SW 1271 (cell line): ENCODE measurements around the gene VPS36.
"Not testable (repeated sequence)": the region's sequence is repeated elsewhere in the genome, so short reads cannot be mapped to it uniquely, and the experiment has no call there.

ENCODE experiments used
- DNase-seq, 2 experiments: peaks; one replicate each; lab custom pipeline; 2025; lab: John Stamatoyannopoulos, UW

Gene VPS36

DNA sequence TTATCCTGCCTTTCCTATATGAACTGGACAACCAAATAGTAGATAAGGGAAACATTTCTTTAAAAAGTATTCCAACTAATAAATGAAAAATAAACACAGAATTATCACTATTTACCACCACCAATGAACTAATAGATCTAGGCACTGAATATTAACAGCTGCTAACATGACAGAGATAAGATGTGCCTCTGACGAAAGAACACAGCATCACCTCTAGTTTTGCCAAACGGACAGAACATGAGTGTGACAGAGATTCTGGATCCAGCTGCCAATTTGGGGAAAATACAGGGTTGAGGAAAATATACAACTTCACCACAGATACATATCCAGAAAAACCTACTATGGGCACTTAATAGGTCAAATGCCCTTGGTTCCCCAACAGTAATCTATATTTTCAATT, 18.0 kb downstream of the VPS36 start:
- DNase-seq: no peak

DNA sequence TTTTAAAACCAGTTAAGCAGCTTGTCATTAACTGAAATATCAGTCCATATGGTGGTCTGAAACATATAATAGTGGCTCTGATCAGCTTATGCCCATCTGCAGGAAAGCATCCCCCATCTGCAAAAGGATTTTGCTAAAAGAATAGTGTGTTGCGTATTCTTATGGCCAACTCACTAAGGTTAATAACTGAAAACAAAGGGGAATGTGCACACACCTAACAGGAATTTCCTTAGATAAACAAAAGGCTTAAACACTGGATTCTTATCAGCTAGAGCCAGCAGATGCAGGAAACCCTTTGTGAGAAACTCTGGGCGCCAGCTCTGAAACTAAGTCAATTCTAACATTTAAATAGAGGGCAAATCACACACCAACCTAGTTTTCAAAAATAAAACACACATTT, 22.1 kb downstream of the VPS36 start:
- DNase-seq: peak; percentile 47 to 80

DNA sequence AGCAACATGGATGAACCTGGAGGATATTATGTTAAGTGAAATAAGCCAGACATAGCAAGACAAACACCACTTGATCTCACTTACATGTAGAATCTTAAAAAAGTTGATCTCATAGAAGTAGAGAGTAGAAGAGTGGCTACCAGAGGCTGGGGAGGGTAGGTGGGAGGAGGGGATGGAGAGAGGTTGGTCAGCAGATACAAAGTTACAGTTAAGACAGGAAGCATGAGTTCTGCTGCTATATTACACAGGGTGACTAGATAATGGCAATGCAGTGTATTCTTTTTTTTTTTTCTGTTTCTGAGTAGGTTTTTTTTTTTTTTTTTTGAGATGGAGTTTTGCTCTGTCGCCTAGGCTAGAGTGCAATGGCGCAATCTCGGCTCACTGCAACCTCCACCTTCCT, 29.2 kb downstream of the VPS36 start:
- DNase-seq: no peak

DNA sequence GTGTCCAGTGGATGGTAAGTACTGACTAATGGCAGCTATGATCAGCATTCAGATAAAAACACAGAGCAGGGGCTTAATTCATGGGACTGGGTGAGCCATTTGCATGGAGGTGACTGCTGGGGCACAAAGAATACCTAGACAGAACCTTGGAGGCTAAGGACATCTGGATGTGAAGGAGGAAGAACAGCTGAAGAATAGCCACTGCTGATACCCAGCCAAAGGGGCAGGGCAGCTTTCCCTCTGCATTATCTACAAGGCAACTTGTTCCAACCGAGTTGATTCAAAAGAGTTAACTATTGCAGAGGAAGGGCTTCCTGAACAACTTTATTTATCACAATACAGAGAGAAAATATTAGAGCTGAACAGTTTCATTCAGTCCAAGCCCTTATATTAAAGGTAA, 31.4 kb downstream of the VPS36 start:
- no peak for DNase-seq

DNA sequence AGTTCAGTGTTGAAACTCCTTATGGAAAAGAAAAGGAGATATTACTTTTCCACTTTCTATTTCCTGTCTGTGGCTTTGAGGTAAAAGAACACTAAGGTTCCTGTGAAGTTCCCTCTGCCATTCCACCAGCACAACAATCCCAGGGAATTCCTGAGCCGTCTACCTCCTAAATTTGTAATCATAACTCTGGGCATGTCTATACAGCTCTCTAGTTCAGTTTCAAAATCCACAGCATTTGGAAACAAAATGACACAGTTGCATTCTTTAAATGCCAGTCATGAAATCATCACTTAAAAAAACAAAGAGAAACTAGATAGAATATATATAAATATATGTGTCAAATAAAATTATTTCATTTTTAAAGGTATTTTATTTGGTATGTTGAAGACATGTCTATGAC, 35.5 kb downstream of the VPS36 start:
- no peak for DNase-seq

DNA sequence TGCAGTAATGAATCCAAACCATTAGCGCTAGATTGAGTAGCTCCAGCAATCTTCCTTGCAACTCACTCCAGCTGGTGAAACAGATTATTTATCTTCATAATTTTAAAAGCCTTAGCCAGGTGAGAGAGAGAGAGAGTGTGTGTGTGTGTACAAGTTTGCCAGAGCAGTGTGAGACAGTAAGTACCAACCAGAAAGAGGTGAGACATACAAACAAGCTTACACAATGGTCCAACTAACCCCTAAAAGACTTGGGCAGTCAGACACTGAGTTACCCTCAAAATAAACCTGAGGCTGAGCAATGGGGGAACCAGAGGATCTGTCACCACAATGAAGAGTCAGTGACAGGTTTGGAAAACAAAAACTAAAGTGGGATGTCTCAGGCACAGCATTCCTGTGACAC, 36.4 kb downstream of the VPS36 start:
- no peak for DNase-seq

DNA sequence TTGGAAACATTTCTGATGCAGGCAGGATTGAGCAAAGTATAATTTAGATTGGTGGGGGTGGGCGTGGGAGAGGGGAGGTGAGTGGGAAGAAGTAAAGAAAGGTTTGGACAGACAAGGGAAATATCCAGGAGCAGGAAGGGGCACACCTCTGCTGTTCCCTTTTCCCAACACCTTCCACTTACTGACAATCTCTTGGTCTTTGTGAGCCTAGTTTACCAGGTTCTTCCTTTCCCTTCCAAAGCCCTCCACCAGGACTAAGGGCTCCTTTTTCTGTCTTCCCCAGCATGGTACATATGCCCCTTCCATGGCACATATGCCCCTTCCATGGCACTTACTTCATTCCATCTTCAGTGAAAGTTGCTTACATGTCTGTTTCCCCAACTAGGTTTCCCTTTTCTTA, 38.3 kb downstream of the VPS36 start:
- no peak for DNase-seq

DNA sequence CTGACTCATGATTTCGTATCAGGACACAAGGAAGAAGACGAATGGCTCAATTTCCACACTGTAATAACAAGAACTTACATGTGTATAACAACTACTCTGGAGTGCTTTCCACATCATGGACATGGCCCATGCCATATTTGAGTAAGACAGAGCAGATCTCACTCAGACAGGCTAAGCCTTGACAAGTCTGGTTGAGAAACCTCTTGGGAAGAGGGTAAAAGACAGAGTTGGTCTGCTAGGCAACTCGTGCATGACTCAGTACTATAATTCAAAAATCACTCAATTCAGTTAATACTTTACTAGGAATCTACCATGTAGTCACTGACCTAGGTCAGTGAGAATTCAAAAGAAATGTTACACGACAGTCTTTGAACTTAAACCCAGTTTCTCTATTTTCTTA, 38.8 kb downstream of the VPS36 start:
- no peak for DNase-seq

DNA sequence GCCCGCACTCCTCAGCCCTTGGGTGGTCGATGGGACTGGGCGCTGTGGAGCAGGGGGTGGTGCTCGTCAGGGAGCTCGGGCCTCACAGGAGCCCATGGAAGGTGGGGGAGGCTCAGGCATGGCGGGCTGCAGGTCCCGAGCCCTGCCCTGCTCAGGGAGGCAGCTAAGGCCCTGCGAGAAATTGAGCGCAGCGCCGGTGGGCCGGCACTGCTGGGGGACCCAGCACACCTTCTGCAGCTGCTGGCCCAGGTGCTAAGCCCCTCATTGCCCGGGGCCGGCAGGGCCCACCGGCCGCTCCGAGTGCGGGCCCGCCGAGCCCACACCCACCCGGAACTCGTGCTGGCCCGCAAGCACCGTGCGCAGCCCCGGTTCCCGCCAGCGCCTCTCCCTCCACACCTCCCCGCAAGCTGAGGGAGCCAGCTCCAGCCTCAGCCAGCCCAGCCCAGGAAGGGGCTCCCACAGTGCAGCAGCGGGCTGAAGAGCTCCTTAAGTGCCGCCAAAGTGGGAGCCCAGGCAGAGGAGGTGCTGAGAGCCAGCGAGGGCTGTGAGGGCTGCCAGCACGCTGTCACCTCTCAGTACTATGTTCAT, 42.3 kb downstream of the VPS36 start:
- DNase-seq: not testable (repeated sequence)

DNA sequence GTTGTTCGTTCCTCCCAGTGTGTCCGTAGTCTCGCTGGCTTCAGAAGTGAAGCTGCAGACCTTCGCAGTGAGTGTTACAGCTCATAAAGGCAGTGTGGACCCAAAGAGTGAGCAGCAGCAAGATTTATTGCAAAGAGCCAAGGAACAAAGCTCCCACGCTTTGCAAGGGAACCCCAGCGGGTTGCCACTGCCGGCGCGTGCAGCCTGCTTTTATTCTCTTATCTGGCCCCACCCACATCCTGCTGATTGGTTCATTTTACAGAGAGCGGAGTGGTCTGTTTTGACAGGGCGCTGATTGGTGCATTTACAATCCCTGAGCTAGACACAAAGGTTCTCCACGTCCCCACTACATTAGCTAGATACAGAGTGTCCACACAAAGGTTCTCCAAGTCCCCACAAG, 43.0 kb downstream of the VPS36 start:
- DNase-seq: not testable (repeated sequence)

DNA sequence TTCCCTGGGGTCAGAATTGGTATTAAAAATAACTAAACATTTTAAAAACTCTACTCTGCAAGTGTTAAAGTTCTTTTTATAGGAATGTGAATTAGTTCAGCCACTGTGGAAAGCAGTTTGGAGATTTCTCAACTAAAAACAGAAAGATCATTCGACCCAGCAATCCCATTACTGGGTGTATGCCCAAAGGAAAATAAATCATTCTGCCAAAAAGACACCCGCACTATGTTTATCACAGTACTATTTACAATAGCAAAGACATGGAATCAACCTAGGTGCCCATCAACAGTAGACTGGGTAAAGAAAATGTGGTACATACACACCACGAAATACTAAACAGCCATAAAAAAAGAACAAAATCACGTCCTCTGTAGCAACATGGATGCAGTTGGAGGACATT, 43.8 kb downstream of the VPS36 start:
- DNase-seq: no peak

DNA sequence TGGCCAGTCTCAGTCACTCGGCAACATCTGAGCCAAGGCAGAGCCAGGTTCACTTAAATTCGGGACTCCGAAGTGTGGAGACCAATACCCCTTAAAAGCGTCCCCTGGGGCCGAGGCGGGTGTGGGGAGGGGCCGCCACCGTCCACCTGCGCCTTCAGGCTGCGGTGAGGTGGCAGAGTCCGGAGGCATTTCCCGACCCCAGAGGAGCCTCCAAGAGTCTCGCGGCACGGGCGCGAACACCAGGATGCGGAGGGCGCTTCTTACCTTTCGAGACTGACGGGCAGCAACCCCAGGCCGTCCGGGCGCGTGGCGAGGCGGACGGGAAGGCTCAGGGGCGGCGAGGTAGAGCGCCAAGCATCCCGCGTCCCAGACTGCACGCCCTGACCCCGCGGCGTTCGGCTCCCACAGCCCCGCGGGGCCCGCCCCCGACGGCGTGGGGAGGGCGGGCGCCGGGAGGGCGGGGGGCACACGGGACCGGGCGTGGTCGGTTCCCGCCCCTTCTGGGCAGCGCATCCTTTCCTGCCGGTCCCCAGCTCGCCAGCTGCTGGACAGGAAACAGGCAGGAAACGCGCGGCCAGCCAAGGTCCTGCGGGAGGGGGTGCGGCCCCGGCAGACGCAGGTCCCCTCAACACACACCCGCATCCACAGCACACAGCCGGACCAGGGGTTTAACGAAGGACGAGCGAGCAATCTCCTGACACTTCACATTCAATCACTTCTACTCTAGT, 44.5 kb downstream of the VPS36 start, which contains the start of gene THSD1:
TSS of gene THSD1 (minus strand) at position 406 of the 728 bp plus-strand sequence. CDS start 3,572 bp downstream, outside the sequence.
- peak in 1 of 2 experiments; percentile 11 for DNase-seq

DNA sequence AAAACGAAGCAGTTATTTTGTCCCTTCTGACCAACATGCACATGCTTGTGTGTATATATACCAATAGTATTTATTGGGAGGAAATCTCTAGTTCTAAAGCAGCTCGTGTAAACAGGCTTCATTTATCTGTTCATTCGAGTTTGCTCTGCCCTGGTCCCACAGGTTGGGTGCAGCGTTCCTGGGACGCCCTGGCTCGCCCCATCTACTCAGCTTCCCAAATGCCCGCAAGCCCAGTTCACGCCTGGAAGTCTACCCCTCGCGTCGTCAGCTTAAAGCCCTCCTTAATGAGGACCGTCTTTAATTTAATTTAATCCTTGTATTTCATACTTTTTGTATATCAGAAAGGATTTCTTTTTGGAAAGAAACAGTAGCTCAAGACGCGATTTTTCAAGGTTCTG, 45.1 kb downstream of the VPS36 start:
- no peak for DNase-seq

DNA sequence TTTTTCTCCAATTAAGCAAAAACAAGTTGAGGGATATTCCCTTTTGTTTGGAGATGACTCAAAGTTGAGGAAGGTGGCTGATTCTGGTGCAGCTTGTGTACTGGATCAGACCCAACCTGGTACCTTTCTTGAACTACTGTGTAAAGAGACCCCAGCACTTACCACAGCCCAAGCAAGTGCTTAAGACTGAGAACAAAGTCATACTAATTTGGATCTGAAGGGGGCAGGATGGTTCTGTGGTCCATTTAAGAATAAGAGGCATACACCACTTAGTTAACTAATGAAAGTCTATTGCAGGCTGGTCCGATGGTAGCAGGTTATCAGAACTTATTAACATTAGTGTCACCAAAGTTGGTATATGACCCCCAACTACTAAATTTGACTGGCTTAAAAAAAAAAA, 50.7 kb downstream of the VPS36 start:
- no peak for DNase-seq

DNA sequence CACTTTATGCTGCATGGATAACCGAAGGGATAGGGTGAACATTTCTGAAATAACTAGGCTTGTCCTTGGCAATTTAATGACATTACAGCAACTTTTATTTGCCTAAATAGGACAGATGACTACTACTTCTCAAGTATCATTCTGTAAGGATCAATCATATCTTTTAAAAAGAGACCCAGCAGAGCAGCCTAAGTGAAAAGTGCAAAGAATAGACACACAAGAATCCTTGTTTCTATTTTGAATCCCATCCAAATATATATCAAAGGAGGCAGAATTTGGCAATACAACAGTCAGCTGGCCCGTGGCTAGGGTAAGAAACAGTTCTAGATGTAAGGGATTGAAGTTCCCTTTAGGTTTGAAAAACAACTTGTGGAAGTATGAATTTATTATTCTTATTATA, 51.4 kb downstream of the VPS36 start:
- DNase-seq: no peak

DNA sequence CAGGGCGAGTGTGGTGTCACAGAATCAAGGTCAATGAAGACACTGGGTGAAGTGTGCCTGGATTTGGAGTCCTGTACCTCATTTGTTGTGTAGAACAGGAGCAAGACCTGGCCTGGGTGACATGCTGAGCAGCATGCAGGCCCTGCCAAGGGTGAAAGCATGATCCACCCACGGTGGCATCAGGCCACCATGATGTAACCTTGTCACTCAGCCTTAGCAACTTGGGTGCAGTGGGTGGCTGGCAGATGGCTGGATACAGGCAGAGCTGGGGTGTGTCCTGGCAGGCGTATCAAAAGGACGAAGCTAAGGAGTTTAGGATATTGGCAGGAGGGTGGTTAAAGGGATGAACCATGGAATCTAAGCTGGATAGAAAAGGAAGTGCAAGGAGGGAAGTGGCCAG, 54.7 kb downstream of the VPS36 start:
- no peak for DNase-seq

DNA sequence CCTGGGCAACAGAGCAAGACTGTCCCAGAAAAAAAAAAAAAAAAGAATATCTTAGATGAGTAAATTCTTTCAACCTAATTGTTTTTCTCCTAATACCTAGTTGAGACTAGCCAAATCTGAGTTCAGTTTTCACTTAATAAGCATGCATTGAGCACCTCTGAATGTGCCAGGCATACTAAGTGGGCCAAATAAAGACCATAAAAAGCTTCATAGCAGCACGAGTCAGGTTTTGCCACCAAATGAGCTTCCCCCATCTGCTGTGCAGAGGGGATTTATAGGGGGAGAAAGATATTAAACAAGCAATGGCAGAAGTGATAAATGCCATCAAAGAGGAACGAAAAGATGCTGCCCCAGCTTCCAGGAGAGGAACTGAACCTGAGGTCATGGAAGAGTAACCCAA, 55.8 kb downstream of the VPS36 start:
- no peak for DNase-seq

DNA sequence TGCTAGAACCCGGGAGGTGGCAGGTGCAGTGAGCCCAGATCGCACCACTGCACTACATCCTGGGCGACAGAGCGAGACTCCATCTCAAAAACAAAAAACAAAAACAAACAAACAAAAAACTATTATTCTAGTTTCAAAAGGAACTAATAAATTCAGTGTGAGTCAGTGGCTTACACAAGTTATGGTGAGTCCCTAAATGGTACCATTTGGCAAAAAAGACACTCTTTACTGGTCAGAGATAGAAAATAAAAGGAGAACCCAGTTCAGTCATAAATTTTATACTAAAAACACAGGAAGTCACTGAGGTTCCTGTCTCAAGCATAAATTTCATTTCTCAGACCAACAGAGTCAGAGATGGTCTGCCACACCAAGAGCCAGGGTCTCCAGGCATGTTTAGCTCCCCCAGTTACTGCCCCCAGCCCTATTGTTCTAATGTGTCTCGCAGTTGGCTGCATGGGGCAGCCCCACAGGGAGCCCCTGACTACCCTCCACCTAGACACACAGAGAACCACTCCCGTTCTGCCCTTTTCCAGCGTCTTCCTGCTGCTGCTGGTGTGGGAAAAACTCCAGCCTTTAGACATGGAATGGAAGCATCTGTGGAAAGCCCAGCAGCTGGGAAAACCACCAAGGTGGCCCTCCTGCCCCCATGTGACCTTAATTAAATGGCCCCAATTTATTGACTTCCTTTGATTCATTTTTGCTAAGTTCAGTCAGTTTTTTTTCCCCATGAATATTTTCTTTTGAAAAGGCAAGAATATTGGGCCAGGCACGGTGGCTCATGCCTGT, 56.7 kb downstream of the VPS36 start:
- no peak for DNase-seq

DNA sequence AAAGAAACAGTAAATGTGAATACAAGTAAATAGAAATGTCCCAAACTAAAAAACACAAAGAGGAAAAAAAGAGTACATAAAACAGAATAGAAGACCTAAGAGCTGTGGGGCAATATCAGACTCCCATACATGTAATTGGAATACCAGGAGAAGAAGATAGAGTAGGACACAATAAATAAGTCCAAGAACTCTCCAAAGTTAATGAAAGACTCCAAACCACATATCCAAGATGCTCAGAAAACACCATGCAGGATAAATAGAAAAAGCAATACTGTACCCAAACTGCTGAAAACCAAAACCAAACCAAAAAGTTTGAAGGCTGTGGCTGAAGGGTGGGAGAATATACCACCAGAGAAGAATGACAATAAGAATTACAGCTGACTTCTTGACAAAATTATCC, 62.7 kb downstream of the VPS36 start:
- no peak for DNase-seq

DNA sequence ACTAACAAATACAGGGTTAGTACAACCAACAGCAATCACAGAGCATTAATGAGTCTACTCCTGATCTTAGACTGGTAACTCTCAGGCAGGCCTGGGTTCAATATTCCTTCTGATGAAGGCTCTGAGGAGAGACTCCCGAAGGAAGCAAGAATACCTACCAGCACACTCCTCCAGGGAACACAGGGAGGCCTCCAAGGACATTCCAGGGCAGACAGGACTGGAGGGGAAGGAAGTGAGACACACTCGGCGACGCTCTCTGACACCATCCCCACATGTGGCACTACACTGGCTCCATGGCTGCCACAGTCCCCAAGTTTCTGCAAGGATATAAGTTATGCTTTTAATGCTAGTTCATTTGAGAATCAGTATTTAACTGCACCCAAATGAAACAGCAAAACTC, 64.6 kb downstream of the VPS36 start:
- no peak for DNase-seq

DNA sequence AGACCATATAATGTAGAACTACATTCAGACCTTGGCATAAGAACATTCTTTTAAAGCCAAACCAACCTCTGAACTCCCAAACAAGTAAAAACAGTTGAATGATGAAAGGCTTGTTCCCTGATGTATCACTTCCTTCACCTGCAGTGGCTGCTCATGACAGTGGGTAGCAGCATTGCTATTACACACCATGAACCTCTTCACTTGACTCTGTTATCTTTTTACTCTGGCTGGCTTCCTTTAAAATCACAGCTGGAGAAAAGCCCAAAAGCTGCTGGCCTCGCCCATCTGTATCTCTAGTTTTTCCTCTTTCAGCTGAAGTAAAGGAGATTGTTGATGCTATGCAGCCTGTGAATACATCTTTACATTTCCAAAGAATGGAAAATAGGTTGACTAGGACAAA, 67.1 kb downstream of the VPS36 start:
- DNase-seq: no peak

DNA sequence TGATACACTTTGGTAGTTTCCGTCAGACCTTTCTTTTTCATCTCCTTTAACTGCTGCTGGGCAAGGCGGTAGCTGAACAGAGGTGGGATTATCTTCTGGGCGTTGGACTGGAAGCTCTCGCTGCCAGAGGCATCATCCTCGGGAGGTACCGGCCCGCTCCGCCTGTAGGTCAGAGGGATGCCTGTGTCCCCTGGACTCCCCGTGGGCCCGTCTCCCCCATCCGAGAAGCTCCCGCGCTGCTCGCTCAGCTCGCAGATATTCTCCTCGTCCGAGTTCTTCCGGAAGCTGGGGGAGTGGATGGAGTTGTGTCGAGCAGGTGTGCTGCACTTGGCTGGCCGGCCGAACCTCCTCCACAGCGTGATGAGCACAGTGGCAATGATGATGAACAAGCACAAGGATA, 72.1 kb downstream of the VPS36 start:
- DNase-seq: no peak

DNA sequence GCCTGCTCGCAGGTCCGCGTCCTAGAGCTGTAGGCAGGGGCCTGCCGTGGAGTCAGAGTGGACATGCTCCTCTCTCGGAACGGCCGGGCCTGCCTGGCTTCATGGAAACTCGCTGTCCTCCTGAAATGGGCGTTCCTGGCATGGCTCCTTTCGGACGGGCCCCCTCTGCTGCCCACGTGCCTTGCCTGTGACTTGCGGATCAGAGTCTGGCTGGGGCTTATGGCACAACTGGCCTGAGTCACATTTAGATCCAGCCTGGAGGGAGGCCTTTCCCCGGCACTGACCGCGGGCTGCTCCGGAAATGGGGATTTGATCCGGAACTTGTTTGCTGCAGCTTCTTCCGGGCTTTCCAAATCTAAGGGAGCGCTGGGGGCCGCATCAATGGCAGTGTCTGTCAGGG, 72.5 kb downstream of the VPS36 start:
- DNase-seq: no peak
